IPS-20b (cell line): ENCODE measurements around the gene EXOC4.

ENCODE experiments used
- H3K27ac ChIP-seq: one replicate; pipeline ENCODE4 v1.5.1; 2013; ENCODE audit warnings: low read length
- H3K27me3 ChIP-seq: 2 replicates; pipeline ENCODE4 v1.6.1; 2013; ENCODE audit warnings: mild to moderate bottlenecking, low read length, inconsistent platforms; ENCODE audit not compliant: insufficient read depth
- H3K36me3 ChIP-seq: 2 replicates; pipeline ENCODE4 v1.6.1; 2013; ENCODE audit warnings: low read depth, mild to moderate bottlenecking, inconsistent platforms, low read length, moderate library complexity; ENCODE audit not compliant: insufficient read depth
- H3K4me1 ChIP-seq: 2 replicates; pipeline ENCODE4 v1.6.1; 2013; ENCODE audit warnings: mild to moderate bottlenecking, control low read depth, inconsistent platforms, low read length, moderate library complexity; ENCODE audit not compliant: insufficient read depth
- H3K4me3 ChIP-seq: 2 replicates; pipeline ENCODE4 v1.5.1; 2013; ENCODE audit warnings: mild to moderate bottlenecking, low read length, inconsistent platforms
- H3K9ac ChIP-seq: 2 replicates; pipeline ENCODE4 v1.6.1; 2013; ENCODE audit warnings: low read depth, mild to moderate bottlenecking, inconsistent platforms, low read length, moderate library complexity
- H3K9me3 ChIP-seq: 2 replicates; pipeline ENCODE4 v1.6.1; 2013; ENCODE audit warnings: mild to moderate bottlenecking, low read depth, low read length, inconsistent platforms; ENCODE audit not compliant: insufficient read depth

EXOC4 gene

DNA sequence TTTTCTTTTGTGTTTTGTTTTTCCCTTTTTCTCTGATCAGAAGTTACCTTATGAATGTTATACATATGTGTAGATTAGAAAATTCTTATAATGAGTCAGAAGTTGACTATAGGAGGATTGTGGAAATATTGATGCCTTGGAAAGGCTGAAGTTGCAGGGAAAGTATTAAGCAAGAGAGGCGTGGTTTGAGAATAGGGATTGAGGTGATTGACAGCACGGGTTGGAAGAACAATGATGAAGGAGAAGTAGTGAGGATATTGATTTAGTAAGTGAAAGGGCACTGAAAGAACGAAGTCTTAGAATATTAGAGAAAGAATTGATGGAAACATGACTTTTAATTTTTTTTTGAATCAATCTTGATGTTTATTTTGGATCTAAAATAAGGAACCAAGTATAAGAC is 176.0 kb downstream of the EXOC4 start:
- Histone ChIP-seq H3K27ac (no peak overlapping the region), H3K9ac (no peak overlapping the region)

DNA sequence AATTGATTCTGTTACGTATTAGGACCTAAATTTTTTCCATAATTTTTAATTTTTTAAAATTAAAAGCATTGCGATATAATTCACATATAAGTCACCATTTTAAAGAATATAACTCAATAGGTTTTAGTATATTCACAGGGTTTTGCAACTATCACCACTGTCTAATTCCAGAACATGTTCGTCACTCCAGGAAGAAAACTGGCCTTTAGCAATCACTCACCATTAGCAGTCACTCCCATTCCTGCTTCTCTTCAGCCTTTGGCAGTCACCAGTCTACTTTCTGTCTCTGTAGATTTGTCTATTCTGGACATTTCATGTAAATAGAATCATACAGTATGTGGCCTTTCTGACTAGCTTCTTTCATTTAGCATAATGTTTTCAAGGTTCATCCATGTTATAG is 176.5 kb downstream of the EXOC4 start:
- peaks cover 33% of the 10 kb centered on the region for H3K4me1 ChIP-seq
- H3K9ac ChIP-seq = no peak overlapping the region
- 0 out of 2 replicates have a peak, but pooled peaks cover 4% of the 10 kb centered on the region for H3K9me3 ChIP-seq
- no peak overlapping the region for H3K27ac ChIP-seq
- H3K36me3 ChIP-seq = no peaks in the 10 kb centered on the region
- no peak overlapping the region for H3K4me3 ChIP-seq
- no peaks in the 10 kb centered on the region for H3K27me3 ChIP-seq

More for the DNA sequence above, 176.0 kb downstream of the EXOC4 start:
- 0 out of 2 replicates have a peak, but pooled peaks cover 4% of the 10 kb centered on the region for H3K9me3 ChIP-seq
- no peaks in the 10 kb centered on the region for H3K27me3 ChIP-seq
- H3K4me1 ChIP-seq = peaks cover 30% of the 10 kb centered on the region
- no peak overlapping the region for H3K4me3 ChIP-seq
- H3K36me3 ChIP-seq = no peaks in the 10 kb centered on the region

- Histone ChIP-seq H3K9me3 (0 out of 2 replicates have a peak, but pooled peaks cover 4% of the 10 kb centered on the region), H3K36me3 (no peaks in the 10 kb centered on the region), H3K27me3 (no peaks in the 10 kb centered on the region), H3K4me3 (0 out of 2 replicates have a peak overlapping the region, but pooled peaks have one; percentile 1), H3K9ac (no peak overlapping the region), H3K27ac (no peak overlapping the region), H3K4me1 (peaks cover 33% of the 10 kb centered on the region)
These were observed 178.4 kb downstream of the EXOC4 start for GRCh38 chr7:133431134-133431724.

- Histone ChIP-seq H3K36me3 (no peaks in the 10 kb centered on the region), H3K9ac (no peak overlapping the region), H3K9me3 (0 out of 2 replicates have a peak, but pooled peaks cover 4% of the 10 kb centered on the region), H3K4me1 (peaks cover 19% of the 10 kb centered on the region), H3K4me3 (no peak overlapping the region), H3K27me3 (no peaks in the 10 kb centered on the region), H3K27ac (no peak overlapping the region)
These were observed 180.4 kb downstream of the EXOC4 start for GRCh38 chr7:133433165-133433812.

DNA sequence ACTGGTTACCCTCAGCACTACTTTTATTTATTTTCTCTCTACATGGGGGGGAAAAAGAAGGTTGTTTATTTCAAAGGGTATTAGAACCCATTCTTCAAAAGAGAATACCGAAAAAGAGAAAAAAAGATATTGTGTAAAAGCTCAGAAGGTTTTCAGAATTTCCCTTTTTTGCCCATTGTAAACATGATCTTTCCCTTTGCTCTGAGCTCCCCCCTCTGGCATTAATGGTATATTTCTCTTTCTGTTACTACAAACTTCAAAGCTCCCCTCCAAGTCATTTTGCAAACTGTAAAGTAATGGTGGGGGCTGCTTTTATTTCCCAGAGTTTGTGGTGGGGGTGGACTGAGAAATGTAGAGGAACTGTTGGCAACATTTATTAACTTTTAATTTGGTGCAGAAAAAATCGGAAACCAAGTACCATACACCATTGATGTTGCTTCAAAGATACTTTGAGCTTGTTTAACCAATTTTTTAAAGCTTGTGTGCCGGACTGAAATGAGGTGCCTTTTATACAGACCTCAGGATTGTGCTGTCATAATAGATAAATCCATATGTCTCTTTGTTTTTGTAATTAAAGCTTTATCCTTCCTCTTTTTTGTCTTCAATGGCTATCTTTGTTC is 181.5 kb downstream of the EXOC4 start:
- no peaks in the 10 kb centered on the region for H3K27me3 ChIP-seq
- H3K9ac ChIP-seq = no peak overlapping the region
- no peaks in the 10 kb centered on the region for H3K36me3 ChIP-seq
- no peak overlapping the region for H3K27ac ChIP-seq
- H3K4me3 ChIP-seq = no peak overlapping the region
- H3K9me3 ChIP-seq = 0 out of 2 replicates have a peak, but pooled peaks cover 4% of the 10 kb centered on the region
- H3K4me1 ChIP-seq = peaks cover 15% of the 10 kb centered on the region

DNA sequence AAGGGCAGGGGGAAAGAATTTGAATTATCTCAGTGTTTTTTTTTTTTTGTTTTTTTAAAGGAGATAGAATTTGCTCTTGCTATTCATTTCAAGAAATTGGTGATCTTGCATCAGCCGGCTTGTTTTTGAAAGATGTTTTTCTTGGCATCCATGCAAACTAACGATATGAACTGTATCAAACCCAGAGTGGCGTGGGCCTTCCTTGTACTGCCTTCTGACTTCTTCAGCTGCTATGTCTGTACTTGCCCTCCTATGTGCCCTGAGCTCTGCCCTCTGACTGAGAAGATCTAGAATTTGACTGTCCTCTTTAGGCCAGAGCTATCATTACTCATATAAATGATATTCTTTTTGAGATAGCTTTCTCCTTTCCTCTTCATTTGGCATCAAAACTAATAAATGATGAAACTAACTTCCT is 183.1 kb downstream of the EXOC4 start:
- H3K9me3 ChIP-seq = no peaks in the 10 kb centered on the region
- H3K36me3 ChIP-seq = no peaks in the 10 kb centered on the region
- H3K4me1 ChIP-seq = peaks cover 10% of the 10 kb centered on the region
- no peak overlapping the region for H3K4me3 ChIP-seq
- H3K27ac ChIP-seq = no peak overlapping the region
- H3K27me3 ChIP-seq = no peaks in the 10 kb centered on the region
- no peak overlapping the region for H3K9ac ChIP-seq

GRCh38 chr7:133437544-133437943 is 184.7 kb downstream of the EXOC4 start:
- H3K27me3 ChIP-seq = no peaks in the 10 kb centered on the region
- peaks cover 7% of the 10 kb centered on the region for H3K4me1 ChIP-seq
- H3K9ac ChIP-seq = no peak overlapping the region
- H3K9me3 ChIP-seq = no peaks in the 10 kb centered on the region
- H3K27ac ChIP-seq = no peak overlapping the region
- H3K36me3 ChIP-seq = no peaks in the 10 kb centered on the region
- no peak overlapping the region for H3K4me3 ChIP-seq

GRCh38 chr7:133442818-133443217 is 189.9 kb downstream of the EXOC4 start:
- H3K4me1 ChIP-seq = peaks cover 4% of the 10 kb centered on the region; the same call in 1 of the 2 replicates
- H3K27ac ChIP-seq = no peak overlapping the region
- H3K9ac ChIP-seq = no peak overlapping the region
- H3K36me3 ChIP-seq = no peaks in the 10 kb centered on the region
- no peak overlapping the region for H3K4me3 ChIP-seq
- no peaks in the 10 kb centered on the region for H3K27me3 ChIP-seq
- H3K9me3 ChIP-seq = no peaks in the 10 kb centered on the region

DNA sequence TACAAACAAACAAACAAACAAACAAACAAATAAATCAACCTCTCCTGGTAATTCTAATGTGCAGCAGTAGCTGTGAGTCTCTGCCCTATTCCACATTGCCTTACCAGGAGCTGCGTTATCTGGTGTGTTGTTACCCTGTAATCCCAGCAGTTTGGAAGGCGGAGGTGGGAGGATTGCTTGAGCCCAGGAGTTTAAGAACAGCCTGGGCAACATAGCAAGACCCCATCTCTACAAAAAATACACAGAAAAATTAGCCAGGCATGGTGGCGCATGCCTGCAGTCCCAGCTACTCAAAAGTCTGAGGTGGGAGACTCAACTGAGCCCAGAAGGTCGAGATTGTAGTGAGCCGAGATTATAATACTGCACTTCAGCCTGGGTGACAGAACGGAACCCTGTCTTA is 192.7 kb downstream of the EXOC4 start:
- Histone ChIP-seq H3K27ac (no peak overlapping the region), H3K4me3 (no peak overlapping the region), H3K36me3 (no peaks in the 10 kb centered on the region), H3K9me3 (no peaks in the 10 kb centered on the region), H3K4me1 (peaks cover 8% of the 10 kb centered on the region; the same call in 1 of the 2 replicates), H3K9ac (no peak overlapping the region), H3K27me3 (no peaks in the 10 kb centered on the region)

- Histone ChIP-seq H3K4me3 (no peak overlapping the region), H3K4me1 (peaks cover 4% of the 10 kb centered on the region; the same call in 1 of the 2 replicates), H3K9ac (no peak overlapping the region), H3K9me3 (no peaks in the 10 kb centered on the region), H3K27ac (no peak overlapping the region), H3K27me3 (no peaks in the 10 kb centered on the region), H3K36me3 (no peaks in the 10 kb centered on the region)
These were observed 195.1 kb downstream of the EXOC4 start for GRCh38 chr7:133448012-133448411.

GRCh38 chr7:133452577-133452976 is 199.7 kb downstream of the EXOC4 start:
- no peak overlapping the region for H3K4me3 ChIP-seq
- no peaks in the 10 kb centered on the region for H3K27me3 ChIP-seq
- no peak overlapping the region for H3K9ac ChIP-seq
- H3K36me3 ChIP-seq = no peaks in the 10 kb centered on the region
- no peaks in the 10 kb centered on the region for H3K9me3 ChIP-seq
- peaks cover 4% of the 10 kb centered on the region; the same call in 1 of the 2 replicates for H3K4me1 ChIP-seq
- H3K27ac ChIP-seq = no peak overlapping the region

DNA sequence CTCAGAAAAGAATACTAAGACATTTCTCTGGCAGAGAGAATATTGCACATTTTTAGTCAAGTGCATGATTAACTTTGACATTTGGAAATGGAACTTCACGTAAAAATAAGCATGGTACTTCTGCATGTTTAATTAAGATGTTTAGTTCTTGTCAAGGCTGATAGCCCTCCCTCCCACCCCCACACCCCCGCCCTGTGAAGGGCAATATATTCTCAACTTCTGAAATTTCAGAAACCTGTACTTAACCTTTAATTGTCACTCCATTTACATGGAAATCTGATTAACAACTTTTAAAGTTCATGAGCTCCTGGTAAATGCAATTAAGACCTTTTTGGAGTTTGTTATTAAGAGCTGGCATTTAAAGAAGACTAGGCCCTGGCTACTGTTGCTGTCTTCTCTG is 205.8 kb downstream of the EXOC4 start:
- no peaks in the 10 kb centered on the region for H3K36me3 ChIP-seq
- H3K9ac ChIP-seq = no peak overlapping the region
- no peaks in the 10 kb centered on the region for H3K27me3 ChIP-seq
- no peak overlapping the region for H3K4me3 ChIP-seq
- no peaks in the 10 kb centered on the region for H3K9me3 ChIP-seq
- peaks cover 4% of the 10 kb centered on the region; the same call in 1 of the 2 replicates for H3K4me1 ChIP-seq
- no peak overlapping the region for H3K27ac ChIP-seq
